Measurements from ENCODE around the gene TATDN3.
"Not testable (repeated sequence)": the region's sequence is repeated elsewhere in the genome, so short reads cannot be mapped to it uniquely, and the experiment has no call there.

Gene TATDN3

GRCh38 chr1:212833211-212834207 lies 41.8 kb downstream of the TATDN3 start:
- FAIRE-seq = not testable (repeated sequence)

- FAIRE-seq = no peak
Observed at GRCh38 chr1:212838145-212838544, 46.5 kb downstream of the TATDN3 start.

- FAIRE-seq = not testable (repeated sequence)
Observed at GRCh38 chr1:212844521-212844920, 52.8 kb downstream of the TATDN3 start.

- no peak for FAIRE-seq
Observed at GRCh38 chr1:212847549-212847948, 55.9 kb downstream of the TATDN3 start, which contains the start of gene SPATA45. Gene SPATA45 (minus strand): TSS chr1:212847649. CDS start chr1:212836149, 11,500 bp downstream.

GRCh38 chr1:212852105-212852688 lies 60.5 kb downstream of the TATDN3 start:
- no peak for FAIRE-seq

- FAIRE-seq = no peak
Observed at GRCh38 chr1:212853658-212854057, 62.0 kb downstream of the TATDN3 start.

- no peak for FAIRE-seq
Observed at GRCh38 chr1:212856755-212857154, 65.1 kb downstream of the TATDN3 start.

- no peak for FAIRE-seq
Observed at GRCh38 chr1:212857992-212858460, 66.3 kb downstream of the TATDN3 start, which contains the start of gene FLVCR1. Gene FLVCR1 (plus strand): TSS chr1:212858275. CDS start chr1:212858453, 178 bp downstream.

GRCh38 chr1:212858461-212859265 lies 67.0 kb downstream of the TATDN3 start:
- FAIRE-seq = no peak

GRCh38 chr1:212860713-212861581 lies 69.3 kb downstream of the TATDN3 start:
- no peak for FAIRE-seq

GRCh38 chr1:212862111-212862690 lies 70.5 kb downstream of the TATDN3 start:
- FAIRE-seq = no peak

- FAIRE-seq = not testable (repeated sequence)
Observed at GRCh38 chr1:212863345-212863744, 71.7 kb downstream of the TATDN3 start.

GRCh38 chr1:212864201-212864600 lies 72.5 kb downstream of the TATDN3 start:
- FAIRE-seq = no peak

Measured in islet of Langerhans (tissue), 1 donor.